GM21529 (cell line): ENCODE measurements around the gene KCNG2.

Experiments used
- ATAC-seq: cut with Tn5 transposase; IDR thresholded peaks from one replicate; pipeline ENCODE4 v1.9.1; 2021; ENCODE audit not compliant: unreplicated experiment

The KCNG2 gene

GRCh38 chr18:79882522-79883241 is 84.9 kb downstream of the KCNG2 start:
- ATAC-seq = no peak

- ATAC-seq = no peak
Measured at GRCh38 chr18:79883461-79884293, 85.9 kb downstream of the KCNG2 start.

- ATAC-seq = no peak
Measured at GRCh38 chr18:79884294-79884962, 86.7 kb downstream of the KCNG2 start.

- no peak for ATAC-seq
Measured at GRCh38 chr18:79884963-79885728, 87.4 kb downstream of the KCNG2 start.

GRCh38 chr18:79887181-79888000 is 89.7 kb downstream of the KCNG2 start:
- no peak for ATAC-seq

- ATAC-seq = no peak
Measured at GRCh38 chr18:79888016-79888415, 90.3 kb downstream of the KCNG2 start.

GRCh38 chr18:79889569-79889968 is 91.8 kb downstream of the KCNG2 start:
- no peak for ATAC-seq

GRCh38 chr18:79890674-79891073 is 92.9 kb downstream of the KCNG2 start:
- no peak for ATAC-seq

GRCh38 chr18:79896738-79897137 is 99.0 kb downstream of the KCNG2 start:
- no peak for ATAC-seq

GRCh38 chr18:79897940-79898625 is 100.3 kb downstream of the KCNG2 start:
- no peak for ATAC-seq

GRCh38 chr18:79898952-79899608 is 101.3 kb downstream of the KCNG2 start:
- no peak for ATAC-seq

- ATAC-seq = no peak
Measured at GRCh38 chr18:79899609-79900445, 102.1 kb downstream of the KCNG2 start.

GRCh38 chr18:79900610-79901570 is 103.2 kb downstream of the KCNG2 start:
- no peak for ATAC-seq

- ATAC-seq = no peak
Measured at GRCh38 chr18:79901665-79902064, 103.9 kb downstream of the KCNG2 start.

- no peak for ATAC-seq
Measured at GRCh38 chr18:79902075-79902474, 104.3 kb downstream of the KCNG2 start.

GRCh38 chr18:79902640-79903039 is 104.9 kb downstream of the KCNG2 start:
- no peak for ATAC-seq

GRCh38 chr18:79903071-79903635 is 105.4 kb downstream of the KCNG2 start:
- no peak for ATAC-seq
